Epidermal melanocyte (primary cell): ENCODE results near the gene RYR2.

ENCODE experiments used
- DNase-seq: peaks from one replicate; pipeline ENCODE4 v3.0.0; 2011; ENCODE audit warnings: low spot score; ENCODE audit not compliant: insufficient read length

The RYR2 gene

DNA sequence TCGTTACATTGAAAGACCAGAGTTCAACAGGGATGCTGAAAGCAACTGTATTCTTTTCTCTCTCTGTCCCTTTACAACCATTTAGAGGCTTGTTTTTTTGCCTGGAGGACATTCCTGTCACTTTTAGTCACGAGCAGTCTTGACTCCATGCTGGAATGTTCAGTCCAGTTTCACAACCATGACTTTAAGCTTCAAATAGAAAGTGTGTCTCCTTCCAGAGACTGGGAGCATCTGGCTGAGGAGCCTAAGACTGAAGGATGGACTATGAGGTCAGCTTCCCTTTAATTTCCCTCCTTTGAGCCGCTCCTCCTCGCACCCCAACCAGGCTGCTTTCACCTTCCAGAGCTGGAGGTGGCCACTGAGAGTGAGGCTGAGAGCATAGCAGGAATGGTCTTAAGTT is 10.5 kb upstream of the RYR2 start:
- DNase-seq: no peak

DNA sequence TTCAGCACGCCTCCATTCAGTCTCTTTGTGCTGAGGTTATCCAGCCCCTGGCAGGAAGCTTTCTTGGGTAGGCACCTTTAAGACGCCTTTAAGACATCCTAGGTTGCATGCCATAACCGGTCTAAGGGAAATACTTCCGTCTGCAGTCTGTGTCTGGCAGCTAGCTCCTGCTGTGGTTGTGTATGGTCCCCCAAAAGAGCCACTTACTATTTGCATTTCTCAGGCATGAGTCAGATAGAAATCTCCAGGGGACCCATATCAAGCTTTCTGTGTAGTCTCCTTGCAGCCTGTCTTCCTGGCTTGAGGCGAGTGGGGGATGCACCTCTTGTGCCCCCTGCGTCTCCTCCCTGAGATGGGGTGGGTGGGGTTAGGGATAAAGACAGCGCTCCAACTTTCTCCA is 10.0 kb upstream of the RYR2 start:
- no peak for DNase-seq

DNA sequence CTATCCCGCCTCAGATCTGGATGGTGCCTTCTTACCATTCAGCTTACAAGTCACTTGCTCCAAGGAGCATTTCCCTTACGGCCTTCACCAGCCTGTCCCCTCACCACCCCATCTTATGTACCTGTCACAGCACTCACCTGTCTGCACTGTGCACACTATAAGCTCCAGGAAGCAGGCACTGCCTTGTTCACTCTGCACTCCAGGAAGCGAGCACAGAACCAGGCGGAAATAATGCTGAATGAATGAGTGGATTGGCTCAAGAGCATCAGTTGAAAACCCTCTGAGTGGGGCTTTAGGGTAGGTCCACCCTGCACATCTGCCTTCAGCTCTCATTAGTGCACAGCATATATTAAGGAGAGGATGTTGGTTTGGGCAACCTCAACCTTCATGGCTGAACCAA is 8.9 kb upstream of the RYR2 start:
- no peak for DNase-seq

DNA sequence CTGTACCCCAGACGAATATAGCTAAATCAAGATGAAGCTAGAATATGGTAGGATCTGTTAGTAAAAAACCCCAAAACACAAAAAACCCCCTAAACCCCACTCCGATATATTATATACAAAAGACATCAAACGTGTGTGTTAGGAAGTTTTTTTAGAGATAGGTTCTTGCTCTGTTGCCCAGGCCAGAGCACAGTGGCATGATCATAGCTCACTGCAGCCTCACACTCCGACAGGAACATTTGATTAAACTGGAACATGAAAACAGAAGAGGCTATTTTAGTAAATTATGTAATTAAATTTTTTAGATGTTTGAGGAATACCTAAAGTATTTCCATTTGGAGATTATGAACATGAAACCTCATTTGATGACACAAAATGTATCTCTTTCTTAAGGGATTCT is 8.2 kb upstream of the RYR2 start:
- no peak for DNase-seq

DNA sequence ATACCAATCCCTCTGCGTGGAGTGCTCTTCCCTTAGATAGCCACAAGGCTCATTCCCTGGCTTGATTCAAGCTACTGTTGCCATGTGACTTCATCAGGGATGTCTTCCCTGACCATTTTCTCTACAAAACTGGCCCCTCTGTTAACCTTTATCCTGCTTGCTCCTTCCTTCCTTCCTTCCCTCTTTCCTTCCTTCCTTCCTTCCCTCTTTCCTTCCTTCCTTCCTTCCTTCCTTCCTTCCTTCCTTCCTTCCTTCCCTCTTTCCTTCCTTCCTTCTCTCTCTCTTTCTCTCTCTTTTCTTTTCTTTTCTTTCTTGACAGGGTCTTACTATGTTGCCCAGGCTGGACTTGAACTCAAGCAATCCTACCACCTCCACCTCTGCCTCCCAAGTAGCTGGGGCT is 6.2 kb upstream of the RYR2 start:
- DNase-seq: no peak

DNA sequence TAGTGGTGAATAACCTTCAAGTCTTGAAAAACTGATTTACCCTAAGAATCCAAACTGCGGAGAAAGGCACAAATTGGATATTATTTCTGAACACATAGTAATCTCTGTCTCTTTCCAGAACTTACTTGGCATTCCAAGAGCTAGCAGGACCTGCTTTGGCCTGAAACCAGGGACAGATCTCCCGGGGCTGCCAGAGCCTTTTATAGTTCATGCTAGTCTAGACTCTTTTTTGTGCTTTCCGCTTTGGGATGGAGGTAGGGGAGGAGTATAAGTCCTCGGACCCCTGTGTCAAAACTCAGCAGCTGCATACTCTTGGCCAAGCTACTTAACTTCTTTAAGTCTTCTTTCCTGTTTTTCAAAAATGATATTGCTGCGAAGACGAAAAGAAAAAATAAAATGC is 3.8 kb upstream of the RYR2 start:
- no peak for DNase-seq

DNA sequence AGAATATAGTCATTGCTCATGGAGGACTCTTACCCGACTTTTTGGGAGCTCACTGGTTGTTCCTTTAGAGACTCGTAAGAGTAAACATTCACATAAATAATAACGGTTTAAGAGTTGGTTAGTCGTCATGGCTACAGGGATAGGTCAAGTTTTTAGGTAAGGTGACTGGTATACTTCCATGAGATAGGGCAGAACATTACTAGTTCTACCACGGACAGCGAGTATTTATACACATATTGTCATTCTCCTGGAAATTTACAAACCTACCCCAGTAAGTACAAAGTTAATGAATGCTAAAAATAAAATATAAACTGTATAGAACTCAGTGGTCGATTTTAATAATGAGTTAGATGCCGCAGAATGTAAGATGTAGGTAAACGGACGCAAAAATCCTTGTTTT is 1.2 kb upstream of the RYR2 start:
- no peak for DNase-seq

DNA sequence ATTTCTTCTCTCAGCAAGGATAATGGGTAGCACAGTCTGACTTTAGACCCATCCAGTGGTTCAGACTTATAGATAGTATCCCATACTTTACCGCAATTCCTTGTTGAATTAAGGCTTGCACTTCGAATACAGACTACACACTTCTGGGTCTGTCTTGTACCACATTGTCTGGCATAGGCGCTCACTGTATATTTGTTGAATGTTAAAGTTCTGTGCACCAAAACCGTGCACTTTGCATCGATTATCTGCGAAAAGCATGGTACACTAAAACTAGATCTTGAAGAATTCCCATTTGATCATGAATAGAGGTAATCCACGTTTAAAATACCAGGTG is 556 bp upstream of the RYR2 start:
- DNase-seq: no peak

DNA sequence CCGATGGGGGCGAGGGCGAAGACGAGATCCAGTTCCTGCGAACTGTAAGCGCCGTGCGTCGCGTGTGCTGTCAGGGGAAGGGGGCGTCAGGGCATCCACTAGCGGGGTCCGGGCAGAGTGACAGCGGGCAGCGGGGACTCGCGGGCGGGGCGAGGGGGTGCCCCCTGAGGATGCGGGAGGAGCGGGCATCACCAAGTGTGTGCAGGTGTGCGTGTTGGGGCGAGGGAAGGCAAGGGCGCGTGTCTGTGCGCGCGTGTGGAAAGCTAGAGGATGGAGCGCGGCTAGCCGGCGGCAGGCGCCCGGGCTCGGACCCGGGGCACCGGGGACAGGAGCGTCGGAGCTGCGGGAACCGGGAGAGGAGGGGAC is 525 bp downstream of the RYR2 start:
- DNase-seq: no peak

DNA sequence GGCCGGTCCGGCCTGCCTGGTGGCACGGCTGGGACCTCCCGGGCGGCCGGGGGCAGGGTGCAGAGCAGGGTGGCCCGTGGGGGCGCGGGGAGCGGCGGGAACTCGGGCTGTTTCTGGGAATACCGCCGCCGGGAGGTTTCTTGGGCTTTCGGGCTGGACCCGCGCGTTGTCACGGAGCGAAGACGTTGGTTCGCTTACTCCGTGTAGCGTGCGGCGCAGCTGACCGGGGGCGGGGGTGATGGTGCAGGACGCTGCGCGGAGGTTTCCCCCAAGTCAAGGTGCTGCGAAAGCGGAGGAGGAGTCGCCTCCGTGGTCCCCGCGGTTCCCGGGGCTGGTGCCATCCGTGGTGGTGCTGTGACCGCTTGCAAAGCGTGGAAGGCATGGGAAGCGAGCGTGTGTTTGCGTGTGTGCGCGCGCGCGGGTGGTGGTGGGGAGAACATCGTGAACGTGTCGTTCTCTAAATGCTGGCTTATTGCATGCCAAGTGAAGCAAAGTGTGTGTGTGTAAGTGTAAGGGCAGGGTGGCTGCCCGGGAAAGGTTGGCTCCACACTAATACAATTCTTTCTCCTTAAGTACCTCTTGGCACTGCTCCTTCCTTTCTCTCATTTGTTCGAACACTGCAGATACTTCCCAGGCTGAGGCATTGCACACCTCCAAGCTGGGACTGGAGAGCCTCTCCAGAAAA is 1.1 kb downstream of the RYR2 start:
- no peak for DNase-seq

DNA sequence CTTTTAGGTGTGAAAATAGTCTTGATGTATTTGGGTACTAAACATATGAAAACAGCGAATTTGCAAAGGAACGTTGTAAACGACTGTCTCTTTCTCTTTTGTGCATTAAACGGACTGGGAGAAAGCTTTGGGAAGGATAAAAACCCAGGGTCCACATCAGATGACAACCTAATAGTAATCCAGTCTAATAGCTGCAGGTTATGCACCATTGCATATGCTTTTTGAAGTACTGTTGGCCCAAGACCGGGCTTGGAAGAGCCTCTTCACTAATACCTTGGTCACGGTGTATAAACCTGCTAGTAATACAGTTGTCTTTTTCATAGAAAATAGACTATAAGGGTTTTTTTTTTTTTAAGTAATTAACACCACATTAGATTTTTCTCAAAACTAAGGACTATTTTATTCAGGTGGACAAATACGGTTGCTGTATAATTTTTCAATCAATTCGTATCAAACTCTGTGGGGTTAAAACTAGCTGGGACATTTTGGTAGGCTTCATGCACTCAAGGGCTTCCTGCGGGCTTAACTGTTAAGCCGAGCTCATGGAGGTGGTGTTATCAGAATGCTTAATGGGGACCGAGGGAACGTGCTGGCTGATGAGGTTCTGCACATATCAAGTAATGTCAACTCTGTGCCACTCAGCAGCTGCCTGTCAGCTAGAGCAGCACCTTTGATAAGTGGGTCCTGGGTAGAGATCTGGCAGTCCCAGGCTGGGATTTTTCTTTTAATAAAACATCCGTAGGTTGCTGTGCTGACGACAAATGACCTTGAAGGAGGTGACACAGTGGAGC is 2.1 kb downstream of the RYR2 start:
- DNase-seq: no peak

DNA sequence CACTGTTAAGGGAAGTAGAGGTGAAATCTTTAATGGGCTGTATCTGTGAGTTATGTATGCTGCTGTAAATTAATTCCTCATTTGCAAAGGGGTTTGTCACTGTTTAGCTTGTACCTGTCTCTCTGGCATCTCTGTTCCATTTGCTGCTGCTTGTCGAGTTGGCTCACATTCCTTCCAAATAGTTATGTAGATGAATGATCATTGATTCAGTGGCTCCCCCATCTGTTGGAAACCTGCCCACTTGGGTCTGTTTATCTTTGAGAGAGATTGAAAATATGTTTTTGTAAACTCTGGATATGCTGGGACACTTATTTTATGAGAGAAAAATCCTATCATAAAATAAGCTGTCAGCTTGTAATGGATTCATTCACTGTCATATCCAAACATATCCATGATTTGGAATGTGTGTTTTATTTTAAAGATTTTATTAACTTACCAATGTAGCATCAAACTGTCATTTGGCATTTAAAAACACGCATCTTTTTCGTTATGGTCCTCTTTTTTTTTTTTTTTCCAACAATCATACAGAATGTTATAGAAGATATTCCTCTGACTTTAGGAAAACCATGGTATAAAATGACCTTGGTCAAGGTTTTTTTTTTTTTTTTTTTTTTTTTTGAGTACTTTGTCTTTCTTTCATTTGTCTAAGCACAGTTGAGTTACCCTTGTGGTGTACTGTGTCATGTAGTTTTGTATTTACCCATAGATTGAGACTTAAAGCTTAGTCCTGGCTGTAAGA is 3.5 kb downstream of the RYR2 start:
- DNase-seq: no peak

DNA sequence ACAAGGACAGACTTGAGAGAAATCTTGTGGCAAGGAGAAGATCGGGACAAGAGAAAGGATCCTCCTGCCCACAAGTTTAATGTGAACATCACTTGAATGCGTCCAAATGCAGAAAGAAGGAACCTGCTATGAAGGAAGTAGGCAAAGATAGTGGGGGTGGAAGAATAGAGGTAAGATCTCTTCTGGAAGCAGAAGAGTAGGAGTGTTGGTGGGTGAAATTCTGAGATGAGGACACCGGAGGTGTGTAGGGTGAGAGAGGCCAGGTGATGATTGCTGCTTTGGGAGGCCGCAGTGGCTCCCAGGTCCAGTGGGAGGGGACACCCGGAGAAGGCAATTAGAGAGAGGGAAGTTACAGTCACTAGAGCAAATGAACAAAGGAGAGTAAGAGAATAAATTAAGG is 6.8 kb downstream of the RYR2 start:
- DNase-seq: no peak

DNA sequence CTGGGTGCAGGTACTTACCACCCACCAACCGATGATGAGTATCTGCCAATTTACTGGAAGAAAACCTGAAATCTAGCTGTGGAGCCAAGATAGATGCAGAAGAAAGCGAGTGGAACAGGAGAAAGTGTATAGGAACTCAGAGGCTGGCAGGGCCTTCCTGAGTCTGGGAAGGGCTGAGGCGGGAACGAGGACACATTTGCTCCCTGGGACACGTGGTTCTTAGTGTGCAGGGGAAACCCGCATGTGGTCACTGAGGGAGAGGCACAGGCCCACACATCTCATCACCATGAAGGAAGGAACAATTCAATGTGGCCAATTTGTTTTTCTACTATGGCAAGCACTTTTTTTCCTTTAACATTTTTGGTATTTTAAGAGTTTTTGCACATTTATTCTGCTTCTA is 8.2 kb downstream of the RYR2 start:
- no peak for DNase-seq

DNA sequence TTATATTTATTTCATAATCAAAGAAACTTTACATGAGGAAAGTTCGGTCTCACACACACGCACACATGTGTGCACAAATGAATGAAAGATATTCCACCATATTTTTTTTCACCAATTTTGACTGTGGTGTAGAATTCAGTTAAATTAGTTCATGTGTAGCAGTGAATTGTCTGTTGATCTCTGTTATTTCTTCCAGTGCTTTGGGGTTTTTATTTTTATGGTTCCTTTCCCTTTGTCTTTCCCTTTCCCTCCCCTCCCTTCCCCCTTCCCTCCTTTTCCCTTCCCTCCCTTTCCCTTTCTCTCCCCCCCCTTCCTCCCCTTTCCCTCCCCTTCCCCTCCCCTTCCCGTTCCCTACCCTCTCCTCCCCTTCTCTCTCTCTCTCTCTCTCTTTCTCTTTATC is 8.9 kb downstream of the RYR2 start:
- DNase-seq: no peak

DNA sequence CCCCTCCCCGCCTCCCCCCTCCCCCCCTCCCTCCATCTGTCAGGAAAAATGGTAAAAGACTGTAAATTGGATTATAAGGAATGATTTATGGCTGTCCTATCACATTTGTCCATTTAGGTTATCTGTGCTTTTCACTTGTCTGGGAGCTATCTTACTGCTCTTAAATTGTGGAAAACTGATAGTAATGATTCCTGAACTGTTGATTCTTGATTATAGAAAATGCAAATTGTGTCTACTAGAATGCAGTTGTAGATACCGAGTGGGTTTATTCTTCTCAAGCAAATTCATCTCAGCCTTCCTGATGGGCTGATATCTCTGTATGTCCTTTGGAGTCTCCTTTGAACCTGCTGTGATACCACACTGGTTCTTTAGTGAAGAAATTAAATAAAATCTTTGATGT is 12.3 kb downstream of the RYR2 start:
- DNase-seq: no peak

DNA sequence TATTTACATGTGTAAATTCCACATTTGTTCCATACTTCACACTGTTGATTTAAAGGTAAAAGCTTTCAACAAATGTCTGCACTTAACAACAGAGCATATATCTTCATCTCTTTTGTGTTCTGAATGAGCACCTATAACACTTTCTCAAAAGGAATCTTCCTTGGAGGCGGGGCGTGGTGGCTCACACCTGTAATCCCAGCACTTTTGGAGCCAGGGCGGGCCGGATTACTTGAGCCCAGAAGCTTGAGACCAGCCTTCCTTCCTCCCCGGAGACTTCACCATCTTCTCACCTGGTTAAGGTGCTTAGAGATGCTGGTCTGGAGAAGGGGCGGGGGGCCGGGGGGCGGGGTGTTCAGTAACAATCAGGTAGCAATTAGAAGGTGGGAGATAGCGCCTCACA is 16.5 kb downstream of the RYR2 start:
- no peak for DNase-seq

DNA sequence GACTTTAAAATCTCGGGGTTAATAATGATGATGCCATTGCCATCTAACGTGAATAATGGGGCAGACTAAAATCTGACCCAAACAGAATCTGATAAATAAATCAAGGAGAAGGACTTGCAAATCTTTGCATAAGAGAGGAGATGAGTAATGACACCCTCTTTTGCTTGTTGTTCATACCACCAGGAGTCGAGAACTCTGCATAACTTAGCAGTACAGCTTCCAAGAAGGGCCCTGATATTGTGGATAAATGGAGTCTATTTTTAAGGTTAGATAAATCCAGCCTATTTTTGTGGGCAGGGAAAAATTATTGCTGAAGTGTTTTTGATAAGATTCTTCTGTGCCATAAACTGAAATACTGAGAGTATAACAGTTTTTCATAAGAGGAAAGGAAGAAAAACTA is 17.3 kb downstream of the RYR2 start:
- no peak for DNase-seq

DNA sequence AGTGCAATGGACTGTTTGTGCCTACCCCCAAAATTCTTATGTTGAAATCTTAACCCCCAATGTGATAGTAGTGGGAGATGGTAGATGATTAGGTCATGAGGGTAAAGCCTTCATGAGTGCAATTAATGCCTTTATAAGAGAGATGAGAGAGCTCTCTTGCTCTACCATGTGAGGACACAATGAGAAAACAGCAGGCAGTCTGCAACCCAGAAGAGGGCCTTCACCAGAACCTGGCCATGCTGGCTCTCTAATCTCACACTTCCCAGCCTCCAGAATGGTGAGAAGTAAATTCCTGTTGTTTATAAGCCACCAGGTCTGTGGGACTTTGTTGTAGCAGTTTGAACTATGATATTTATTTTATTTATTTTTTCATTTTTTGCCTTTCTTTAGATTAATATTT is 21.0 kb downstream of the RYR2 start:
- no peak for DNase-seq

DNA sequence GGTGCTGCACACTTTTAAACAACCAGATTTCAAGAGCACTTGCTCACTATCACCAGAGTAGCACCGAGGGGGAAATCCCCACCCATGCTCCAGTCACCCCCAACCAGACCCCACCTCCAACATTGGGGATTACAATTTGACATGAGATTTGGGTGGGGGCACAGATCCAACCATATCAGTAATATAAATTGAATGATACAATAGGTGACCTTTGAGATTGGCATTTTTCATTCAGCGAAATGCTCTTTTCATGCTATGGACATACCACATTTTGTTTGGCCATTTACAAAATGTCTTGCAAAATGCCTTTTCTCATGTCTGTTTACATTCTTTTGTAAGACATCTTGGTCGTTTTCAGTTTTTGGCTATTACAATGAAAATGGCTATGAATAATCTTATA is 23.9 kb downstream of the RYR2 start:
- DNase-seq: no peak

DNA sequence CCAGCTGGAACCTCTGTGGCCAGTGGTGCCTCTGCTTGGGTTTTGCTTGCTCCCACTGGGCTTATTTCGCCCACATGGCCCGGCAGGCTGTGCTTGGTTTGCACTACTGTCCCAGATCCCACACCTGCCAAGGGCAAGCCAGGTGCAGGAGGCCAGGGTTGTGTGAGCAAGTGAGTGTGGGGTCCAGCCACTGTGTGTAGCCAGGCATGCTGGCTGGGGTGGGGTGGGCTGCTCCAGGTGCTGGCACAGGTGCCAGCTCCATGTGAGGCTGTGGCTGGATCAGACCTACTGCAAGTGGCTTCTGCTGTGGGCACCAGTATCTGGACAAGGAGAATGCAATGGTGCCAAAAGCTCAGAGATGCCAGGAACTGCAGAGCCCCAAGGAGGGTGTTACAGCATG is 28.5 kb downstream of the RYR2 start:
- no peak for DNase-seq

DNA sequence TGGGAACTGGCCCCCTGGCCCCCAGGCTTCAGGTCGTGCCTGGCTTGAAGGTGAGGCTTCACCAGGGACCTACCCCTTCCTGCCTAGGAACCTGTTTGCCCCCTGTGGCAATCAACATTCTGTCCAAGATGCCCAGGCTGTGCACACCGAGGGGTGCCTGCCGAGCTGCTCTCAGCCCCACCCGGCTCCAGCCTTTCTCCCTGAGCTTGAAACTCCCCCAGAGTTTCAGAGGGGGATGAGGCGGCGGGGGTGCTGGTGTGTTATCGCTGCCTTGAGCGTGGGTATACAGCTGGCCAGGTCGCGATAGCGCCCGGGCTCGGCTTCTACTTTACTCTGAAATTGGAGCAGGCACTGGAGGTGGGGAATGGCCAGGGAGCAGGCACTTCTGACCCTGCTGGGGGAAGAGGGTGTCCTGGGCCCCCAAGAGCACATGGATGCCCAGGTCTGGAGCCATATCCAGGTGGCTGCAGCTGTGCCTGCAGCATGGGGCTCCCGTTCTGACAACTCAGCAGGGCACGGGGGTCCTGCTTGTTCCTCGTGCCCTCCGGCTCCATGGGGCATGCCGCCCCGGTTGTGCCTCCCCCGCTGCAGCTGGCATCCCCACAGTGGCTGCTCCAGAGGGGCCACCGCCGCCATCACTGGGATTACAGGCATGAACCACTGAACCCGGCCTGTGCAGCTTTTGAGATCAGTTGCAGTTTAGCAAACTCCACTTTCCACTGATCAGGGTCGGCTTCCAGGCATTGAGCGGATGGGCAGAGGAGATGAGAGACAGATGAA is 29.8 kb downstream of the RYR2 start:
- no peak for DNase-seq
